Chondrocyte (in vitro differentiated cells): Measurements from ENCODE around the gene POLD2. TPM values are rescaled to one million over a fixed set of nuclear protein-coding genes. Genes with fewer than 3 reads are reported as not detected.
A peak's percentile ranks its signal among the peaks of the same experiment; 100 is the strongest.

Experiments
- DNase-seq: peaks from one replicate; pipeline ENCODE4 v3.0.0; 2021; ENCODE audit warnings: mixed read lengths, low spot score
- H3K27ac Mint-ChIP-seq: one replicate; pipeline ENCODE4 v1.8.0; 2021; ENCODE audit warnings: mild to moderate bottlenecking, moderate library complexity, mixed read lengths; ENCODE audit not compliant: unreplicated experiment
- H3K27me3 Mint-ChIP-seq: 2 replicates; pipeline ENCODE4 v1.8.0; 2021; ENCODE audit warnings: low read depth, mixed read lengths
- H3K36me3 Mint-ChIP-seq: 2 replicates; pipeline ENCODE4 v1.8.0; 2021; ENCODE audit warnings: low read depth, mixed read lengths
- H3K4me1 Mint-ChIP-seq: 2 replicates; pipeline ENCODE4 v1.8.0; 2021; ENCODE audit warnings: low read depth, mild to moderate bottlenecking, mixed read lengths
- H3K4me3 Mint-ChIP-seq: one replicate; pipeline ENCODE4 v1.8.0; 2021; ENCODE audit warnings: mild to moderate bottlenecking, moderate library complexity, mixed read lengths; ENCODE audit not compliant: unreplicated experiment
- H3K9me3 Mint-ChIP-seq: 2 replicates; pipeline ENCODE4 v1.8.0; 2021; ENCODE audit warnings: low read depth, mixed read lengths
- CTCF ChIP-seq: fragments of 200-600 bp; sonication (generic); IDR thresholded peaks from 2 replicates; pipeline ENCODE4 v1.5.0; 2021; ENCODE audit warnings: antibody characterized with exemption, mild to moderate bottlenecking, moderate library complexity
- total RNA-seq: library from RNA; stranded (reverse); gene quantifications from 3 replicates; pipeline ENCODE4 v1.2.1, GENCODE V29; 2021

POLD2 gene
- total RNA-seq, 1 donor from 2014 or later, result 49.2 TPM

GRCh38 chr7:44093102-44093641 lies 30.2 kb downstream of the POLD2 start:
- H3K4me1 Mint-ChIP-seq, result peaks cover 55% of the 10 kb centered on the region
- DNase-seq, result no peak
- no peak for TF ChIP-seq CTCF
- no peak overlapping the region for H3K27ac Mint-ChIP-seq
- no peaks in the 10 kb centered on the region for H3K27me3 Mint-ChIP-seq
- H3K36me3 Mint-ChIP-seq, result no peaks in the 10 kb centered on the region
- peaks cover 4% of the 10 kb centered on the region for H3K9me3 Mint-ChIP-seq
- H3K4me3 Mint-ChIP-seq, result no peak overlapping the region

GRCh38 chr7:44087911-44088838 lies 35.2 kb downstream of the POLD2 start:
- peak; percentile 85 for DNase-seq
- peaks cover 68% of the 10 kb centered on the region for H3K4me1 Mint-ChIP-seq
- H3K27ac Mint-ChIP-seq, result peak overlapping the region; percentile 87
- peaks cover under 1% of the 10 kb centered on the region for H3K9me3 Mint-ChIP-seq
- no peaks in the 10 kb centered on the region for H3K36me3 Mint-ChIP-seq
- TF ChIP-seq CTCF, result no peak
- no peaks in the 10 kb centered on the region for H3K27me3 Mint-ChIP-seq
- H3K4me3 Mint-ChIP-seq, result no peak overlapping the region

GRCh38 chr7:44086627-44087026 lies 36.7 kb downstream of the POLD2 start:
- no peaks in the 10 kb centered on the region for H3K9me3 Mint-ChIP-seq
- H3K4me3 Mint-ChIP-seq, result no peak overlapping the region
- peak overlapping the region; percentile 87 for H3K27ac Mint-ChIP-seq
- TF ChIP-seq CTCF, result no peak
- H3K36me3 Mint-ChIP-seq, result no peaks in the 10 kb centered on the region
- H3K27me3 Mint-ChIP-seq, result no peaks in the 10 kb centered on the region
- no peak for DNase-seq
- H3K4me1 Mint-ChIP-seq, result peaks cover 76% of the 10 kb centered on the region

GRCh38 chr7:44085546-44085945 lies 37.8 kb downstream of the POLD2 start:
- Mint-ChIP-seq H3K4me3 (no peak overlapping the region), H3K9me3 (no peaks in the 10 kb centered on the region), H3K4me1 (peaks cover 82% of the 10 kb centered on the region), H3K27ac (peak overlapping the region; percentile 82), H3K36me3 (no peaks in the 10 kb centered on the region), H3K27me3 (no peaks in the 10 kb centered on the region)
- DNase-seq, result no peak
- peak; percentile 44 for TF ChIP-seq CTCF

- Mint-ChIP-seq H3K27me3 (no peaks in the 10 kb centered on the region), H3K27ac (peak overlapping the region; percentile 82), H3K4me1 (peaks cover 76% of the 10 kb centered on the region), H3K4me3 (no peak overlapping the region), H3K9me3 (no peaks in the 10 kb centered on the region), H3K36me3 (no peaks in the 10 kb centered on the region)
- DNase-seq, result no peak
- TF ChIP-seq CTCF, result no peak
Observed at GRCh38 chr7:44084701-44085100, 38.6 kb downstream of the POLD2 start.
